SK-N-MC (cell line): ENCODE data around the gene DAO.

Experiments
- EZH2 ChIP-seq: fragments of 200-600 bp; sonication (generic); IDR thresholded peaks from one replicate; pipeline ENCODE4 v1.6.1; 2017; ENCODE audit warnings: antibody characterized with exemption
- FOXP2 ChIP-seq: optimal IDR thresholded peaks from 2 replicates; pipeline ENCODE3; 2011; ENCODE audit warnings: mild to moderate bottlenecking, moderate library complexity; ENCODE audit not compliant: insufficient read depth; ENCODE audit errors: extremely low read length, control extremely low read depth
- POLR2AphosphoS5 ChIP-seq: IDR thresholded peaks from 2 replicates; pipeline ENCODE4 v1.6.1; 2012; ENCODE audit warnings: mild to moderate bottlenecking, low read depth, low read length, borderline replicate concordance

DNA sequence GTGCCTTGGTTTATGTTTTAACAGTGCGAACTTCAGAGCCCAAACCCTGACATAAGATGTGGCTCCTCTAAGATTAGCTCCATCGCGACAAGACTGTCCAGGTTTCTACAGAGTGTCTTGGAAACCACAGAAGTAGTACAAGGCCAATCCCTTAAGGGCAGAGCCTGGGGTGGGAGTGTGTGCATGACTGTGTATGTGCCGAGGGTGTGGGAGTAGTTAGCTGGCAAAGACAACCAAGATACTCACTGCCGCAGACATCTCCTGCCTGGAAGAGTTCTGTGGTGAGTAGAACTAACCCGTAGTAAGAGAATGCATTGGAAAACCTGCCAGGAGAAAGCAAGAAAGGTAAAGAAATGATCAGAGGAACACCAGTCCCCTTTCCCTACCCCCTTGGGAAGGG lies 54.1 kb downstream of the DAO start:
- TF ChIP-seq POLR2AphosphoS5 (no peak), EZH2 (no peak), FOXP2 (no peak)
